Stomach (tissue), 9 donors: ENCODE data around the gene PIGL. TPM values are rescaled to one million over a fixed set of nuclear protein-coding genes. Genes with fewer than 3 reads are reported as not detected.
"Not testable (repeated sequence)": the region's sequence is repeated elsewhere in the genome, so short reads cannot be mapped to it uniquely, and the experiment has no call there.

Source experiments
- DNase-seq, 2 donors: peaks; one replicate each; pipeline versions ENCODE4 v3.0.0 to v3.0.0-alpha.2; 2013 to 2019
- H3K27ac ChIP-seq, 5 donors: fragments of 200-600 bp in 4 of 5; sonication (generic) in 4 of 5; one replicate each; pipeline ENCODE4 v1.5.1; 2013 to 2019; ENCODE audit warnings: mild to moderate bottlenecking in 1 of 5, moderate library complexity in 1 of 5
- H3K27me3 ChIP-seq, 3 donors: fragments of 200-600 bp; sonication (generic); one replicate each; pipeline ENCODE4 v1.5.1; 2017 to 2019; ENCODE audit warnings: mixed run types in 1 of 3
- H3K36me3 ChIP-seq, 4 donors: fragments of 200-600 bp; sonication (generic); 1 replicate in 3 of 4; 2 replicates in 1 of 4; pipeline ENCODE4 v1.5.1; 2016 to 2019
- H3K4me1 ChIP-seq, 4 donors: fragments of 200-600 bp; sonication (generic); one replicate each; pipeline ENCODE4 v1.5.1; 2016 to 2019
- H3K4me3 ChIP-seq, 4 donors: fragments of 200-600 bp; sonication (generic) in 3 of 4; one replicate each; pipeline ENCODE4 v1.5.1; 2016 to 2019; ENCODE audit warnings: mild to moderate bottlenecking in 1 of 4
- H3K9me3 ChIP-seq, 4 donors: fragments of 200-600 bp; sonication (generic); one replicate each; pipeline ENCODE4 v1.5.1; 2016 to 2019
- EP300 ChIP-seq: sonication (generic); formaldehyde crosslinking; IDR thresholded peaks from one replicate; pipeline ENCODE4 v1.6.1; 2017; ENCODE audit warnings: antibody characterized with exemption
- POLR2A ChIP-seq, 4 donors: fragments of 450-650 bp; IDR thresholded peaks; one replicate each; pipeline ENCODE4 v1.6.1; 2016; ENCODE audit warnings: antibody characterized with exemption in 4 of 4, control low read depth in 2 of 4, mild to moderate bottlenecking in 1 of 4, moderate library complexity in 1 of 4
- POLR2AphosphoS5 ChIP-seq, 3 donors: sonication (generic); formaldehyde crosslinking; IDR thresholded peaks; one replicate each; pipeline ENCODE4 v1.6.1; 2016; ENCODE audit warnings: antibody characterized with exemption in 3 of 3
- WGBS, 5 donors: extraction: QIAGEN DNeasy Blood & Tissue Kit in 3 of 5; methylation state at CpG; one replicate each; pipeline versions ENCODE4 v1.1.5 to v1.1.7; 2013 to 2018; 5-methylcytosine and 5-hydroxymethylcytosine counted together
- intact Hi-C: fragments of 100-400 bp; cut with DNase I; formaldehyde crosslinking; loops from one replicate; pipeline ENCODE4 v1.15.1; 2023; ENCODE audit warnings: low total_unique reads
- polyA plus RNA-seq, 3 donors: library from polyadenylated mRNA; stranded (reverse); fragments of 200-250 nt; gene quantifications; one replicate each; pipeline ENCODE4 v1.2.3, GENCODE V29; 2013
- total RNA-seq, 5 donors: library from RNA; depleted of rRNA; stranded (reverse); fragments of >200 nt; gene quantifications; one replicate each; pipeline versions ENCODE4 v1.1.0 to v1.2.3, GENCODE V29; 2014 to 2016
- TF ChIP-seq, protein P1 (sequence below), 7 experiments: fragments of 450-650 bp in 4 of 7; fragments of 200-600 bp in 3 of 7; sonication (generic) in 3 of 7; IDR thresholded peaks; one replicate each; pipeline ENCODE4 v1.5.1; 2016 to 2019; ENCODE audit warnings: antibody characterized with exemption in 7 of 7, control low read depth in 2 of 7, mild to moderate bottlenecking in 1 of 7
- donor health status: healthy with polysubstance abuse.
- donor health status: Bipolar disorder and iron deficiency.
- donor health status: healthy.

Gene PIGL
- total and polyA plus RNA-seq, 8 donors = 5.8 to 72.3 (median 35.3) TPM

DNA sequence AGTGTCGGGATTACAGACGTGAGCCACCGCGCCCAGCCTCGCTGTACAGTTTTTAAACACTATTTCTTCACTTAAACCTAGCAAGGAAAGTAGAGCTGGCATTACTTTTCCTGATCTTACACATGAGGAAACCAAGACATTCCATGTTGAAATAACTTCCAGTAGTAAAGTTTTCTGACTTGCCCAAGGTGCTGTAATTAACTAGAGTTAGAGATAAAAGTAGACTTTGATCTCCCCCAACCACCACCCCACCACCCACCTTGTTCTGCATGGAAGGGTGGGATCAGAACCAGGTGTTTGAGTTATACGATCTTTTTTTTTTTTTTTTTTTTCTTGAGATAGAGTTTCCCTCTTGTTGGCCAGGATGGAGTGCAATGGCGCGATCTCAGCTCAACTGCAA is 89.2 kb downstream of the PIGL start:
- intact Hi-C loops = no loop called here

DNA sequence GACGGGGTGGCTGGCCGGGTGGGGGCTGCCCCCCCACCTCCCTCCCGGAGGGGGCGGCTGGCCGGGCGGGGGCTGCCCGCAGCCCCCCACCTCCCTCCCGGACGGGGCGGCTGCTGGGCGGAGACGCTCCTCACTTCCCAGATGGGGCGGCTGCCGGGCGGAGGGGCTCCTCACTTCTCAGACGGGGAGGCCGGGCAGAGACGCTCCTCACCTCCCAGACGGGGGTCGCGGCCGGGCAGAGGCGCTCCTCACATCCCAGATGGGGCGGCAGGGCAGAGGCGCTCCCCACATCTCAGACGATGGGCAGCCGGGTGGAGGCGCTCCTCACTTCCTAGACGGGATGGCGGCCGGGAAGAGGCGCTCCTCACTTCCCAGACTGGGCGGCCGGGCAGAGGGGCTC is 95.1 kb downstream of the PIGL start:
- H3K9me3 ChIP-seq, H3K4me3 ChIP-seq, H3K27ac ChIP-seq, intact Hi-C loops, H3K27me3 ChIP-seq, DNase-seq: not testable (repeated sequence)
- WGBS, 5 donors = 96 to 100% (median 97%) methylated on average over 5 to 32 of the region's 34 CpGs
- peaks cover 0 to 44% (median 20%) of the 10 kb centered on the region in 4 donors for H3K36me3 ChIP-seq
- H3K4me1 ChIP-seq = peaks cover 0 to 14% (median 4%) of the 10 kb centered on the region in 4 donors

More for the DNA sequence above, 89.2 kb downstream of the PIGL start:
- Histone ChIP-seq H3K27me3 (no peaks in the 10 kb centered on the region), H3K9me3 (no peaks in the 10 kb centered on the region), H3K4me3 (no peak overlapping the region), H3K36me3 (peaks cover 0 to 42% (median 24%) of the 10 kb centered on the region in 4 donors), H3K27ac (no peak overlapping the region), H3K4me1 (peaks cover 0 to 7% (median 0%) of the 10 kb centered on the region in 4 donors)
- TF ChIP-seq, protein P1, sequence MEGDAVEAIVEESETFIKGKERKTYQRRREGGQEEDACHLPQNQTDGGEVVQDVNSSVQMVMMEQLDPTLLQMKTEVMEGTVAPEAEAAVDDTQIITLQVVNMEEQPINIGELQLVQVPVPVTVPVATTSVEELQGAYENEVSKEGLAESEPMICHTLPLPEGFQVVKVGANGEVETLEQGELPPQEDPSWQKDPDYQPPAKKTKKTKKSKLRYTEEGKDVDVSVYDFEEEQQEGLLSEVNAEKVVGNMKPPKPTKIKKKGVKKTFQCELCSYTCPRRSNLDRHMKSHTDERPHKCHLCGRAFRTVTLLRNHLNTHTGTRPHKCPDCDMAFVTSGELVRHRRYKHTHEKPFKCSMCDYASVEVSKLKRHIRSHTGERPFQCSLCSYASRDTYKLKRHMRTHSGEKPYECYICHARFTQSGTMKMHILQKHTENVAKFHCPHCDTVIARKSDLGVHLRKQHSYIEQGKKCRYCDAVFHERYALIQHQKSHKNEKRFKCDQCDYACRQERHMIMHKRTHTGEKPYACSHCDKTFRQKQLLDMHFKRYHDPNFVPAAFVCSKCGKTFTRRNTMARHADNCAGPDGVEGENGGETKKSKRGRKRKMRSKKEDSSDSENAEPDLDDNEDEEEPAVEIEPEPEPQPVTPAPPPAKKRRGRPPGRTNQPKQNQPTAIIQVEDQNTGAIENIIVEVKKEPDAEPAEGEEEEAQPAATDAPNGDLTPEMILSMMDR (IDR thresholded peaks at IDR 0.05) = no peak
- TF ChIP-seq POLR2A (IDR thresholded peaks at IDR 0.05) (no peak), EP300 (no peak), POLR2AphosphoS5 (IDR thresholded peaks at IDR 0.05) (no peak)
- 76 to 91% (median 86%) methylated on average over 8 of the region's 8 CpGs for WGBS, 5 donors
- DNase-seq = no peak

- Histone ChIP-seq H3K36me3 (peaks cover 0 to 58% (median 31%) of the 10 kb centered on the region in 4 donors), H3K27me3 (no peaks in the 10 kb centered on the region), H3K4me3 (no peak overlapping the region), H3K9me3 (no peaks in the 10 kb centered on the region), H3K27ac (no peak overlapping the region), H3K4me1 (peaks cover 0 to 12% (median 4%) of the 10 kb centered on the region in 4 donors)
- WGBS, 5 donors = 54 to 68% (median 60%) methylated on average over 7 of the region's 7 CpGs
- TF ChIP-seq POLR2AphosphoS5 (IDR thresholded peaks at IDR 0.05) (no peak), POLR2A (IDR thresholded peaks at IDR 0.05) (no peak), EP300 (no peak)
- TF ChIP-seq, protein P1 (IDR thresholded peaks at IDR 0.05) = no peak
- DNase-seq = peak in 1 of 2 donors; percentile 55
- intact Hi-C loops = no loop called here
Measured at GRCh38 chr17:16313139-16314090, 96.4 kb downstream of the PIGL start.

- H3K4me3 ChIP-seq = no peak overlapping the region
- no peaks in the 10 kb centered on the region for H3K27me3 ChIP-seq
- H3K36me3 ChIP-seq = peaks cover 0 to 63% (median 37%) of the 10 kb centered on the region in 4 donors
- no peak for DNase-seq
- no peaks in the 10 kb centered on the region for H3K9me3 ChIP-seq
- peaks cover 0 to 12% (median 4%) of the 10 kb centered on the region in 4 donors for H3K4me1 ChIP-seq
- TF ChIP-seq POLR2AphosphoS5 (IDR thresholded peaks at IDR 0.05) (no peak), POLR2A (IDR thresholded peaks at IDR 0.05) (no peak), EP300 (no peak)
- TF ChIP-seq, protein P1 (IDR thresholded peaks at IDR 0.05) = no peak
- intact Hi-C loops = no loop called here
- no peak overlapping the region for H3K27ac ChIP-seq
Measured at GRCh38 chr17:16314189-16314588, 97.2 kb downstream of the PIGL start.

- H3K9me3 ChIP-seq = no peaks in the 10 kb centered on the region
- intact Hi-C loops = no loop called here
- TF ChIP-seq POLR2AphosphoS5 (IDR thresholded peaks at IDR 0.05) = no peak
- no peak for TF ChIP-seq POLR2A (IDR thresholded peaks at IDR 0.05)
- TF ChIP-seq, protein P1 (IDR thresholded peaks at IDR 0.05) = no peak
- TF ChIP-seq EP300 = no peak
- H3K4me1 ChIP-seq = peaks cover 0 to 12% (median 4%) of the 10 kb centered on the region in 4 donors
- no peaks in the 10 kb centered on the region for H3K27me3 ChIP-seq
- H3K4me3 ChIP-seq = no peak overlapping the region
- no peak for DNase-seq
- WGBS, 5 donors = 92 to 98% (median 96%) methylated on average over 3 of the region's 3 CpGs
- peaks cover 0 to 63% (median 41%) of the 10 kb centered on the region in 4 donors for H3K36me3 ChIP-seq
- H3K27ac ChIP-seq = no peak overlapping the region
Measured at GRCh38 chr17:16314859-16315258, 97.8 kb downstream of the PIGL start.
